ELR (cell line): ENCODE results near the gene SRC.
A peak's percentile ranks its signal among the peaks of the same experiment; 100 is the strongest.

Experiments
- DNase-seq: peaks from one replicate; pipeline ENCODE4 v3.0.0-alpha.2; 2015; ENCODE audit warnings: low read depth

SRC gene

DNA sequence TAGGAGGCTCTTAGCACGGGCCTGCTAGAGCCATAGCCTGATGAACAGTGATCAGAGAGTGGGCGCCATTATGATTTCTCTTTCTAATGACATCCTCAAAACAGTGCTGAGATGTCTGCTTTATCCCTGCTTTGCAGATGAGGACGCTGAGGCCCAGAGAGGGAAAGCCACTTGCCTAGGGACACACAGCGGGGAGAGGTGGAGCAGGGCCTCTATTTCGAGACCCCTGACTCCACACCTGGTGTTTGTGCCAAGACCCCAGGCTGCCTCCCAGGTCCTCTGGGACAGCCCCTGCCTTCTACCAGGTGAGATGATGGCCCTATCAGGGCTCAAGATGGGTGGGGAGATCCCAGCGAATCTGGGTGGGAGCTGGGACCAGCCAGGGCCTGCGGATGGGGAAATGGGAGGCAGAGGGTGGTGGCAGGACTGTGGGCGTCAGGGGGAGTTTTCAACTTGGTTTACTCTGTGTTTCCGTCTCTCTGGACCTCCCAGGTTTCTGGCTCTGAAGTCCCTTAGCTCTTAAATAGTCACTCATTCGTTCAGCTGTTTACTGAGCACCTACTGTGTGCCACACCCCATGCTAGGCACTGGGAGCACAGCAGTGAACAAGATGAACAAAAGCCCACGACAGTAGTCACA lies 36.7 kb downstream of the SRC start:
- no peak for DNase-seq

DNA sequence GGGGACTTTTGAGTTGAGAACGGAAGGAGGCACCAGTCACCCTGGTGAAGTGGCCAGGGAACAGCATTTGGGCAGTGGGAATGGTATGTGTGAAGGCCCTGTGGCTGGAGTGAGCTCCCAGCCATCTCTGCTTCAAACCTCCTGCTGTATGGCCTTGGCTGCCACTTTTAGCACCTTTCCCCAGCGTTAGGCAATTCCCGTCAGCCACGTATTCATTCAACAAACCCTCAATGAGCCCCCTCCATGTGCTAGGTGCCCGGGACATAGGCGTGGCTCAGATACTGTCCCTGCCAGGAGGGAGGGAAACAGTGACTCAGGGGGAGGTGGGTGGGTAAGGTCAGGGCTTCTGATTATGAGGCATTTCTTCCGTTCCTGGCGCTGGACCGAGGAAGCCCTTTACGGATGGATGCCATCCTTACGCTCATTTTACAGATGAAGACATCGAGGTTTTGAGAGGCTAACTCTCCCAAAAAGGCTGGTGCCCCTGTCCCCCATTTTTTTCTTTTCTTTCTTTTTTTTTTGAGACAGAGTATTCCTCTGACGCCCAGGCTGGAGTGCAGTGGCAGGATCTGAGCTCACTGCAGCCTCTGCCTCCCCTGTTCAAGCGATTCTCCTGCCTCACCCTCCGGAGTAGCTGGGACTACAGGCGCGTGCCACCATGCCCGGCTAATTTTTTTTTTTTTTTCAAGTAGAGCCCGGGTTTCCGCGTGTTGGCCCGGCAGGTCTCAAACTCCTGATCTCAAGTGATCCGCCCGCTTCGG lies 37.5 kb downstream of the SRC start:
- DNase-seq = peak; percentile 66

DNA sequence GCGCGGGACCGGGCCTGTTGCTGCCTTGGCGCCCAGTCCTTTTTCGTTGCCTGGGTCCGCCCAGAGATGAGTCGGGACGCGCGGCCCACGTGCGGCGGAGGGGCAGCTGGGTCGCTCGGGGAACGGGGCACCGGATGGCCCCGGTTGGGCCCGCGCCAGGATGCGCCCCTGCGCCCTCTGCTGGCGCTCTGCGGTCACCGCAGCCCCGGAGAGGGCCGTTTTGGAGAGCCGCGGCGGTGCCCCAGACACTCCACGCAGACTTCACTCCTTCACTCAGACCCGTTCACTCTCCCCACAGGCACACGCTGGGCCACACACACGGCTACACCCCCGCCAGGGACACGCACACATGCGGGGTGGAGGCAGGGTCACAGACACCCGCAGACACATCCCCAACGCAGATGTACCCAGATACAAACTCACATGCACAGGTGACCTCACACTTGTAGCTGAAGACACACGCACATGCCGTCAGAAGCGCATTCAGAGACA lies 38.8 kb downstream of the SRC start:
- peak; percentile 78 for DNase-seq

DNA sequence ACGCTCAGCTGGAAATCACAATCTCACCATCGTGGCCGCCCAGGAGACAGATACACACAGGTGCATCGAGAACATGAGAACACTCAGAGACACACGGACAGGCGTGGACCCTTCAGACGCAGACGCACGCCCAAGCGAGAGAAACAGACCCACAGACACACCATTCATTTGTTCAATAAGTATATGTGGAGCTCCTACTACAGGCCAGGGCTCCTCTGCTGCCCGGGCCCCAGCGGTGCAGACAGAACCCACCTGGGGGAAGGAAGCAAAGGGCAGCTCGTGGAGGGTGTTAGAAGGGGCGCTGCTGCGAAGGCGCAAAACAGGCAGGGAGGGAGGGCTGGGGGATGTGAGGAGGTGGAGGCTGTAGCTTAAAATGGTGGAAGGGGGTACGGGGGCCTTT lies 39.2 kb downstream of the SRC start:
- no peak for DNase-seq

DNA sequence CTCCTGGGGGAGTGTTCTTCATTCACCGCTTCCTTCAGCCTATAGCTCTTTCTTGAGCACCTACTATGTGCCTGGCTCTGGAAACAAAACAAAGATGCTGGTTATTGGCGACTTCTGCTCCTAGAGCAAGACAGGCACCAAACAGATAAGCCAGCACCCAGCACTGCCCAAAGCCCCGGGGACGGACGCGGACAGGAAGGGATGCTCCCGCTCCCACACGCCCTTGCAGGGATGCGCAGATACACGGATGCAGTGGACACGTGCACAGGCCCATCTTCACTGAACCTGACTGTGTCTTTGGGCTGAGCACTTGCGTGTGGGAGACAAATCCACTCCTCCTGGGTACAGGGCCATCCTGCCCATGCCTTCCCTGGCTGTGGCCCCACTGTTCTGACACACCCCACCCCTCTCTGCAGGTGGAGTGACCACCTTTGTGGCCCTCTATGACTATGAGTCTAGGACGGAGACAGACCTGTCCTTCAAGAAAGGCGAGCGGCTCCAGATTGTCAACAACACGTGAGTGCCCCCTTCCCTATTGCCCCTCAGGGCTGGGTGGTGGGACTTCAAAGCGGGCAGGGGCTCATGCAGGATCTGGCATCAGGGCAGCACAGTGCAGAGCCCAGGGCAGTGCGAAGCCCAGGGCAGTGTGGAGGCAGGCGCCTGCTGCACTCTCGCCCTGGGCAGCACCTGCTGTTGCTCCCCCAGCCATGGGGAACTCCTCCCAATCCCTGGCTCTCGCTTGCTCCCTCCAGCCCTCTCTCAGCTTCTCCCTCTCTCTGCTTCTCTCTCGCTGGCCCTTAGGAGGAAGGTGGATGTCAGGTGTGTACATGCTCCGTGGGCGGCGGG lies 39.9 kb downstream of the SRC start:
- DNase-seq = no peak

DNA sequence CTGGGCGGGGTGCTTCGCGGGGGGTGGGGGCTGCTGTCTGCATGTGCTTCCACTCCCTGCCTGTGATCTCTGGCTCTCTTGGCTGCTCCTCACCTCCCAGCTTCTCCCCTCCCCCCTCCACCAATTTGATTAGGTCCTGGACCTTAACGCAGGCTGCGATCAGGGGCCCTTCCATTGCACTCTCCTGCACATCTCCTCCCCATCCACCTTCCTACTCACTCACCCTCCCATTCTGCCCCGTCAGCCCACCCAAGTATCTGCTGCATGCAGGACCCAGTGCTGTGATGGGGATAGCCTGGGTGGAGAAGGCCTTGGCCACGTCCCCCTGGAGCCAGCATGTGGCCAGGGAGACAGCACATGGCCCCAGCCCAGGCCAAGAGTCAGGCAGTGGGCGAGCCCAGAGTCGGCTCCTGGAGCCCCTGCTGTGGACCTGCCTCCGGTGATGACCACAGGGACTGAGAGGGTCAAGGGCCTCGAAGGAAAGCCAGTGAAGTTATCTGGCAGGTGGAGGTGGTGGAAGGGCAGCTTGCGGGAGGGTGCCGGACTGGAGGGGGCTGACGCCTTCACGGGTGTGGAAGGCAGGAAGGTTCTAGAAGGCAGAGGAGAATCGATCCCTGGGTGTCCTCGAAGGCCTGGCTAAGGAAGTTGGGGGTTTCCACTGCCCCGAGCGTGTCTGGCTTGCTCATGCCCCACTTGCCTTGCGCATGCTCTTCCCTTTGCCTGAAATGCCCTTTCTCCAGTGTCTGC lies 40.7 kb downstream of the SRC start:
- DNase-seq = no peak

GRCh38 chr20:37387519-37388269 lies 41.8 kb downstream of the SRC start:
- no peak for DNase-seq

- DNase-seq = no peak
Observed at GRCh38 chr20:37388831-37389230, 42.9 kb downstream of the SRC start.

- DNase-seq = no peak
Observed at GRCh38 chr20:37389241-37389747, 43.4 kb downstream of the SRC start.

DNA sequence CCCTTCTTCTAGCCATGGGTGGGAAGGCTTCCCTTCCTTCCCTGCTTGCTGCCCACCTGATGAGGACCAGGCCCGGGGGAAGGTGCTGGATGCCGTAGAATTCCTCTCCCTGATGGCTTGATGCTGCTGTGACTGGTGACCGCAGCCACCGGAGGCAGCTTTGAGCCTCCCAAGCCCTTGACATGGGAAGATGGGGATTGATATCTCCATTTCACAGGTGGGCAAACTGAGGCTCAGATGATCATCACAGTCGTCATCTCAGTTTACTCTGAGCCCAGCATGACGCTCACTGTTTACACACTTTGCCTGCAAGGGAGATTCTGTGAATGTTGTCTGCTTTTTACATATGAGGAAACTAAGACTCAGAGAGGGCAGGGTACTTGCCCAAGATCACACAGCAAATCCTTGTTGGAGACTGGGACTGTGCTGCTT lies 43.9 kb downstream of the SRC start:
- no peak for DNase-seq

DNA sequence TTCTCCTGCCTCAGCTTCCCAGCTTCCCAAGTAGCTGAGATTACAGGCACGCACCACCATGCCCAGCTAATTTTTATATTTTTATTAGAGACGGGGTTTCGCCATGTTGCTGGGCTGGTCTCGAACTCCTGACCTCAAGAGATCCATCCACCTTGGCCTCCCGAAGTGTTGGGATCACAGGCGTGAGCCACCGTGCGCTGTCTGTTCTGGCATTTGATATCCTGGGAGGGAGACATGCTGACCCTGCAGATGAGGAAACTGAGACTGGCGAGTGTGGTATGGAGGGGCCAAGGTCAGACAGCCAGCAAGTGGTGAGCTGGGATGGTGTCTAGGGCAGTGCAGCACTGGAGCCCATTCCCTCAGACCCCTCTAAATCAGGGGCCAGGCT lies 44.6 kb downstream of the SRC start:
- no peak for DNase-seq

DNA sequence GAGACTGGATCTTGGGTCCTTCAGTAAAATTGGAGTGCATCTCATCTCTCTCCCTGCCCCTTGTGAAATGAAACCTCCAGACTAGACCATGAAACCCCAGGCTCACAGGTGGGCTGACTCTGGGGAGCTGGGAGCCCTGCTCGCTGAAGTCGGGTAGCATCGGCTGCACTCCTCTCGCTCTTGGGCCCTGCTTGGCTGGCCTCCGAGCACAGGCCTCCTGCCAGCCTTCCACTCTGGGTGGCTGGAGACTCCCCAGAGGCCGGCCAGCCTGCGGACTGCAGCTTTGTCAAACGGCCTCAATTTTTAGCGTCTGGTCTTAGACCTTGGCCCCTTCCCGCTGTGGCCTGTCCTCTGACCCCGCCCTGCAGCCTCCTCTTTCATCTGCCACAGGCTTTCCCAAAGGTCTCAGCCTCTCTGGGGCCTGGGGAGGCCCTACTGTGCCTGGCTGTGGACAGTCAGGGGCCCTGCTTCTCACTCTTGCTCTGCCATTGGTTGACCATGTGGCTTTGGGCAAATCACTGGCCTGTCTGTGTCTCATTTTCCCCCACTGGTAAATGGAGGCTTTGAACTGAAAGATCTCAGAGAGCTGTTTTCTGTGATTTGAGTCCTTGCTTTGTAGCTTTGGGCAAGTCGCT lies 45.1 kb downstream of the SRC start:
- no peak for DNase-seq

DNA sequence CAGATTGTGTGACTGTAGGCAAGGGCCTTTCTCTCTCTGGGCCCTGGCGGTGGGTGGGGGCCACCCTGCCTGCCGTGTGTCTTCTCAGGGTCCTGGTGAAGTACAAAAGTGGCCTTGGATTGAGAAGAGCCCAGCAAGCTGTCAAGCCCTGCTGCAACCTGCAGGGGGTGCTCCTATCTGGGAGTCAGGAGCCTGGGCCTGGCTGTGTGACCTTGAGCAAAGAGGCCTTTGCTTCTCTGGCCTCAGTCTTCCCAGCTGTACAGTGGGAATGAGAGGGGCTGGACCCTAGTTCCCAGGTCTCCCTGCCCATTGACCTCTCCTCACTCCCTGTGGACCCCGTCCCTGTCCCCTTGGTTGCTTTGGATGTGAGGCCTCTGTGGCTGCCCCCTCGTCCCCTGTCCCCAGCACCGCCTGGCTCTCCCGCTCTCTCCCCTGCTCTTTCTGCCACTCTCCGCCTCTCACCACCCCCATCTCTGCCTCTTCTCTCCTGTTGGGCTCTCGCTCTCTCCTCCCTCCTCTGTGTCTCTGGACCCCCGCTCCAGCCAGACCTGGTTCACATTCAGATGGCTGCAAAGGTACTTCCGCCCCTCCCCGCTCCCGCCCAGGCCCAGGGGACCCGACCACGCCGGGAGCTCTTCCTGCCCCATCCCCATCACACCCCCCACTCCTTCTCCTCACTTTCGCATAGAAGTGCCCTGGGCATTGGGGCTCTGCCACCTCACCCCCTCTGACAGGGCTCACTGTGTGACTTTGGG lies 46.7 kb downstream of the SRC start:
- peak; percentile 50 for DNase-seq

GRCh38 chr20:37393196-37393862 lies 47.4 kb downstream of the SRC start:
- no peak for DNase-seq

GRCh38 chr20:37393863-37394542 lies 48.1 kb downstream of the SRC start:
- no peak for DNase-seq

- DNase-seq = no peak
Observed at GRCh38 chr20:37394543-37395409, 48.8 kb downstream of the SRC start.

- DNase-seq = no peak
Observed at GRCh38 chr20:37395410-37395797, 49.5 kb downstream of the SRC start.
